ENCODE measurements around the gene PALB2. TPM values are rescaled to one million over a fixed set of nuclear protein-coding genes. Genes with fewer than 3 reads are reported as not detected.

PALB2 gene
- 15.4 to 15.6 TPM (median 15.6 TPM) in 3 replicates for total RNA-seq

DNA sequence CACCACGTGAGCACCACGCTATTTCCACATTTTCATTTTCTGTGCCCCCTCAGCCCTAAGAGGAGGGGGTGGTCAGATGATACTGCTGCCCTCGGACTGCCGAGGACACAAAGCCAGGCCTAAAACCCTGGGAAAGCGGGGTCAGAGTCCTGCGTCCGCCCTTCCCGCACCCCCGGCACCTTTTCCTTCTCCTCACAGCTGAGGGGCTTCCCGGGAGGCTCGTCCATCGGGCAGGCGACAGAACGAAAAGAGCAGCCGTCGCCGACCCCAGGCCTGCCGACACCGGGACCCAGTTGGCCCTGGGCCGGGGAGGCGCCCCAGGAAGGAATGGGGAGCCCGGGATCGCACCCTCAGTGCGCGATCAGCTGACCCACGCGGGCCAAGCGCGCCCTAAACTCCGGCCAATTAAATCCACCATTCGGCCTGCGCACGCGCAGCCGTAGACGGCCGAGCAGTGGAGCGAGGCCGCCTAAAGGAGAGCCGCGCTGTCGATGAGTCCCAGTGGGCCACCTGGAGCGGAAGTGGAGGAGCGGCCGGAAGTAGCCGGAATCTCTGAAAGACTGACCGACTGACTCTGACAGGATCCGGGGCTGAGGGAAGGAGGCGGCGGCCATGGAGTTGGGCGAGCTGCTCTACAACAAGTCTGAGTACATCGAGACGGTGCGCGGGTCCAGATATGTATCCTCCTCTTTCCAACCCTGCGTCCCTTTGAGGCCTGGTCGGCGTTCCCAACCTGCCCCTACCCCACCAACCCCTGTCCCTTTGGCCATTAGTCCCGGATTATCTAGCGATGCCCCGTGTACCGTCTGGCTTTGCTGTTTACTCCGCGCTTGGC lies at the start of gene PALB2, which contains the start of gene DCTN5:
PALB2 (minus strand) TSS at position 380 of the 835 bp plus-strand sequence; CDS start at position 227, 153 bp downstream.
DCTN5 (plus strand) TSS at position 536 of the 835 bp plus-strand sequence; CDS start at position 613, 77 bp downstream.
- Mint-ChIP-seq H3K27ac (peak within 1 kb of the TSS; percentile 97), H3K27me3 (ENCODE audit: low read depth) (no peaks in the 10 kb centered on the region), H3K36me3 (peaks cover 12% of the 10 kb centered on the region), H3K4me3 (peak within 1 kb of the TSS; percentile 99), H3K9me3 (peaks cover 5% of the 10 kb centered on the region), H3K4me1 (peaks cover 18% of the 10 kb centered on the region)
- peak; percentile 82 to 85 for DNase-seq (ENCODE audit: low spot score in 2 of 2, unreplicated experiment in 2 of 2)
- TF ChIP-seq CTCF (IDR thresholded peaks at IDR 0.05; ENCODE audit: unreplicated experiment), result no peak

DNA sequence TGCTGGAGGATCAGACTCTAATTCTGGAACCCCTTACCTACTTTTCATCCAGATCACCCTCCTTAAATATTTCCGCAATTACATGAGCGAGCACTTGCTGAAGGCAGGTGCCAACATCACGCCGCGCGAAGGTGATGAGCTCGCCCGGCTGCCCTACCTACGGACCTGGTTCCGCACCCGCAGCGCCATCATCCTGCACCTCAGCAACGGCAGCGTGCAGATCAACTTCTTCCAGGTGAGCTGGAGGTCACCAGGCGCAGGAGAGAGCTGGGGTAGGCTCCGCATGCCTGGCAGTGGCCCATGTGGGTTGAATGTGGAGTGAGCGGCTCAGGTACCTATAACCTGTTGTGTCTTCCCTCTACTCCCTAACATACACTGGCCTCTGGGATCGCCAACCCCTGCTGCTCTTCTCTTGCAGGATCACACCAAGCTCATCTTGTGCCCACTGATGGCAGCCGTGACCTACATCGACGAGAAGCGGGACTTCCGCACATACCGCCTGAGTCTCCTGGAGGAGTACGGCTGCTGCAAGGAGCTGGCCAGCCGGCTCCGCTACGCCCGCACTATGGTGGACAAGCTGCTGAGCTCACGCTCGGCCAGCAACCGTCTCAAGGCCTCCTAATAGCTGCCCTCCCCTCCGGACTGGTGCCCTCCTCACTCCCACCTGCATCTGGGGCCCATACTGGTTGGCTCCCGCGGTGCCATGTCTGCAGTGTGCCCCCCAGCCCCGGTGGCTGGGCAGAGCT lies 48.5 kb upstream of the PALB2 start:
- Mint-ChIP-seq H3K27ac (no peak overlapping the region), H3K36me3 (peaks cover 29% of the 10 kb centered on the region), H3K9me3 (no peaks in the 10 kb centered on the region), H3K27me3 (ENCODE audit: low read depth) (no peaks in the 10 kb centered on the region), H3K4me1 (peaks cover under 1% of the 10 kb centered on the region), H3K4me3 (no peak overlapping the region)
- no peak for DNase-seq (ENCODE audit: low spot score in 2 of 2, unreplicated experiment in 2 of 2)
- no peak for TF ChIP-seq CTCF (IDR thresholded peaks at IDR 0.05; ENCODE audit: unreplicated experiment)

DNA sequence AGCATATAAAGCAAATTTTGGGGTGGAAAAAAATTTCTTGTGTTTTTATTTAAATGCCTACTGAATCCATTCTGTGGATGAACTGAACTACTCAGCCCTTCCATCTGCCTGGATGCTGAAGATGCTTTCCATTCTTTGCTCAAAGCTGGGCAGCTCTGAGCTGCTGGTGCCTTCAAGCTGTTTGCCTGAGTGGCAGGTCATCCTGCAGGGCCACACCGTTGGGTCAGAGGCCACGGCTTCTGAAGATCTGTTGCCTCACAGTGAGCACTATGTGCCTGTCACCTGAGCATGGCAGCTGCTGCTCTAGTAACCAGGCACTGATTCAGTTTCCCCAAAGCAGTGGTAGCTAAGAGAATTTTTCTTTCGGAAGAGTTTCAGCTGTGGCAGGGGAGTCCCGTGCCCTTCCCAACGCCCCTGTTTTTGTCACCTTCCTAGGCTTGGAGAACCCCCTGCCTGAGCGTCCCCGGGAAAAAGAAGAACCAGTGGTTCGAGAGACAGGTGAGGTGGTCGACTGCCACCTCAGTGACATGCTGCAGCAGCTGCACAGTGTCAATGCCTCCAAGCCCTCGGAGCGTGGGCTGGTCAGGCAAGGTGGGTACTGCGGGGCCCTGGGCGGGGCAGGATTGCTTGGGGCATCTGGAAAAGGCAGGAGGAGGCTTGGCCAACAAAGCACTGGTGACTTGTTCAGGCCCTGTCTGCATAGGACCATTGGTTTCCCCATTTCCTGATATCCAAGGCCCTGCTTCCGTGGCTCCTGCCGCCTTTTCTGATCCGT lies 46.1 kb upstream of the PALB2 start:
- no peak overlapping the region for H3K27ac Mint-ChIP-seq

GRCh38 chr16:23683487-23683886 lies 42.4 kb upstream of the PALB2 start:
- no peak overlapping the region for H3K4me3 Mint-ChIP-seq
- no peaks in the 10 kb centered on the region for H3K27me3 Mint-ChIP-seq (ENCODE audit: low read depth)
- DNase-seq (ENCODE audit: low spot score in 2 of 2, unreplicated experiment in 2 of 2), result no peak
- H3K9me3 Mint-ChIP-seq, result no peaks in the 10 kb centered on the region
- no peak for TF ChIP-seq CTCF (IDR thresholded peaks at IDR 0.05; ENCODE audit: unreplicated experiment)
- no peak overlapping the region for H3K27ac Mint-ChIP-seq
- peaks cover 18% of the 10 kb centered on the region for H3K4me1 Mint-ChIP-seq
- peaks cover 30% of the 10 kb centered on the region for H3K36me3 Mint-ChIP-seq

More for the DNA sequence above, 46.1 kb upstream of the PALB2 start:
- DNase-seq (ENCODE audit: low spot score in 2 of 2, unreplicated experiment in 2 of 2), result no peak
- H3K36me3 Mint-ChIP-seq, result peaks cover 34% of the 10 kb centered on the region
- no peak overlapping the region for H3K4me3 Mint-ChIP-seq
- no peak for TF ChIP-seq CTCF (IDR thresholded peaks at IDR 0.05; ENCODE audit: unreplicated experiment)
- no peaks in the 10 kb centered on the region for H3K27me3 Mint-ChIP-seq (ENCODE audit: low read depth)
- no peaks in the 10 kb centered on the region for H3K9me3 Mint-ChIP-seq
- no peaks in the 10 kb centered on the region for H3K4me1 Mint-ChIP-seq

- peaks cover 22% of the 10 kb centered on the region for H3K4me1 Mint-ChIP-seq
These were observed 41.1 kb upstream of the PALB2 start for GRCh38 chr16:23682181-23682580.

More at GRCh38 chr16:23682181-23682580, 41.1 kb upstream of the PALB2 start:
- no peak overlapping the region for H3K4me3 Mint-ChIP-seq
- H3K27ac Mint-ChIP-seq, result no peak overlapping the region
- H3K27me3 Mint-ChIP-seq (ENCODE audit: low read depth), result no peaks in the 10 kb centered on the region
- H3K9me3 Mint-ChIP-seq, result no peaks in the 10 kb centered on the region
- H3K36me3 Mint-ChIP-seq, result peaks cover 20% of the 10 kb centered on the region
- no peak for DNase-seq (ENCODE audit: low spot score in 2 of 2, unreplicated experiment in 2 of 2)
- no peak for TF ChIP-seq CTCF (IDR thresholded peaks at IDR 0.05; ENCODE audit: unreplicated experiment)
